A172 (cell line): ENCODE results near the gene INPP5A. TPM values are rescaled to one million over a fixed set of nuclear protein-coding genes. Genes with fewer than 3 reads are reported as not detected.
"Not testable (repeated sequence)": the region's sequence is repeated elsewhere in the genome, so short reads cannot be mapped to it uniquely, and the experiment has no call there.

ENCODE experiments used
- DNase-seq: peaks from one replicate; pipeline ENCODE4 v3.0.0-alpha.2; 2015; ENCODE audit warnings: low spot score
- total RNA-seq: library from RNA; depleted of rRNA; stranded (reverse); fragments of >200 nt; shearing (Covaris generic); gene quantifications from 2 replicates; pipeline ENCODE4 v1.2.3, GENCODE V29; 2014

Gene INPP5A
- total RNA-seq, 1 experiment from 2014 or later: 13.1 TPM

GRCh38 chr10:132595021-132595420 lies 57.4 kb downstream of the INPP5A start:
- DNase-seq: no peak

- DNase-seq: no peak
These were observed 58.3 kb downstream of the INPP5A start for GRCh38 chr10:132595854-132596253.

- no peak for DNase-seq
These were observed 59.2 kb downstream of the INPP5A start for GRCh38 chr10:132596742-132597279.

GRCh38 chr10:132597654-132598053 lies 60.1 kb downstream of the INPP5A start:
- DNase-seq: no peak

- DNase-seq: not testable (repeated sequence)
These were observed 61.5 kb downstream of the INPP5A start for GRCh38 chr10:132599023-132599618.

- DNase-seq: no peak
These were observed 62.1 kb downstream of the INPP5A start for GRCh38 chr10:132599732-132600131.

GRCh38 chr10:132600416-132600815 lies 62.8 kb downstream of the INPP5A start:
- no peak for DNase-seq

- no peak for DNase-seq
These were observed 64.0 kb downstream of the INPP5A start for GRCh38 chr10:132601567-132601966.

GRCh38 chr10:132602614-132603013 lies 65.0 kb downstream of the INPP5A start:
- DNase-seq: no peak

GRCh38 chr10:132603851-132604533 lies 66.4 kb downstream of the INPP5A start:
- no peak for DNase-seq

- DNase-seq: no peak
These were observed 67.1 kb downstream of the INPP5A start for GRCh38 chr10:132604686-132605085.

- no peak for DNase-seq
These were observed 67.8 kb downstream of the INPP5A start for GRCh38 chr10:132605390-132605789.

- DNase-seq: no peak
These were observed 68.5 kb downstream of the INPP5A start for GRCh38 chr10:132606031-132606491.

- DNase-seq: no peak
These were observed 69.1 kb downstream of the INPP5A start for GRCh38 chr10:132606536-132607316.

GRCh38 chr10:132607491-132607890 lies 69.9 kb downstream of the INPP5A start:
- no peak for DNase-seq

- no peak for DNase-seq
These were observed 70.4 kb downstream of the INPP5A start for GRCh38 chr10:132607961-132608495.

GRCh38 chr10:132608511-132609195 lies 71.1 kb downstream of the INPP5A start:
- no peak for DNase-seq

GRCh38 chr10:132609211-132609610 lies 71.6 kb downstream of the INPP5A start:
- DNase-seq: no peak

GRCh38 chr10:132610071-132610701 lies 72.6 kb downstream of the INPP5A start:
- DNase-seq: no peak

- no peak for DNase-seq
These were observed 73.7 kb downstream of the INPP5A start for GRCh38 chr10:132611026-132611910.
